NCI-H187 treated with DMSO at 0.1 percent for 48 hours (cell line): ENCODE measurements around the gene OSGEP.

Source experiments
- DNase-seq: peaks from one replicate; lab custom pipeline; 2025; lab: John Stamatoyannopoulos, UW

OSGEP gene

GRCh38 chr14:20454516-20455354, at the start of gene OSGEP, which contains the start of gene APEX1:
Gene OSGEP (minus strand): TSS chr14:20454812. CDS start chr14:20454683, 129 bp downstream.
Gene APEX1 (plus strand): TSS chr14:20455226. CDS start chr14:20455646, 420 bp downstream.
- DNase-seq: peak; percentile 96

DNA sequence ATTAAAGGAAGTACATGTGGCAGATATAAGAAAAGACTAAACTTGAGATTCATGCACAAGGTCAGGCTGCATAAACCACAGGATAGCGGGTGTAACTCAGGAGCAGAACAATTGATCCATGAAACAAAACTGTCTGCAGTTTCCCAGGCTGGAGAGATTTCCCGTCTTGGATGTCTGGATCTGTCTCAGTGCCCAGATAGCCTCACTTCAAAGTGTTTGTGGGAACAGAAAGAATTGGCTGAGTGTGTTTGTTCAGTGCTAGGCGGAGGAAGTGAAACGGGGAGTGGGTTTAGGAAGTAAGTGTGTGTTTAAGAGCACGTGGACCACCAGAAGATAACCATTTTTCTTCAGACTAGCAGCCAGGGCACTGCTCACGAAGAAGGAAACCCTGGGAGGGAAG, 49.3 kb upstream of the OSGEP start:
- no peak for DNase-seq

DNA sequence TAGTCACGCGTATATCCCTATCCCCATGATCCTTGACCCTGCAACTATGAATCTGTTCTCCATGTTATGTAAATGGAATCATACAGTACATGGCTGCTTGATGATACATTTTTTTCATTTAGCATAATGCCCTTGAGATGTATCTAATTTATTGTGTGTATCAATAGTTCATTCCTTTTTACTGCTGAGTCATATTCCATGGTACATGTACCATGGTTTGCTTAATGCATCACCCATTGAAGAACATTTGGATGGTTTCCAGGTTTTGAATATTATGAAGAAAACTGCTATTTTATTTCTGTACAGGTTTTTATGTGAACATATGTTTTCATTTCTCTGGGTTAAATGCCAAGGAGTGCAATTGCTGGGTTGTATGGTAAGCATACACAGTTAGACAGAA, 46.7 kb upstream of the OSGEP start:
- no peak for DNase-seq

GRCh38 chr14:20499881-20500280, 45.3 kb upstream of the OSGEP start:
- no peak for DNase-seq

DNA sequence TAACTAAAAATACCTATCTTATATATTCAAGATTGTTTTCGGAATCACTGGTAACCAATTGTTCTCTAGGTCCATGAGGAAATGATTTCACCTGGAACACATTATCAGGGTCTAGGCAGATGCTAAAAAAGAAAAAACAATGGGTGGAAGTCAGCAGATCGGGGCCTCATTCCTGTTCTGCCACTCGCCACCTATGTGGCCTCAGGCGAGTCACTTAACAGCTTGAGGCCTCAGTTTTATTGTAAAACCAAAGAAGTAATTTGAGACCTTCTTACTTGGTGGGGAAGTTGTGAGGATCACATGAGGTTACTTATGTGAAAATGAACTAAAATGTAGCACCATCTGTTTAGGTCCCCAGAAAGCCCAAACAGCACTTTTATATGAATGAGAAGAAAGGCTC, 44.5 kb upstream of the OSGEP start:
- no peak for DNase-seq

GRCh38 chr14:20498622-20499021, 44.0 kb upstream of the OSGEP start:
- DNase-seq: no peak

DNA sequence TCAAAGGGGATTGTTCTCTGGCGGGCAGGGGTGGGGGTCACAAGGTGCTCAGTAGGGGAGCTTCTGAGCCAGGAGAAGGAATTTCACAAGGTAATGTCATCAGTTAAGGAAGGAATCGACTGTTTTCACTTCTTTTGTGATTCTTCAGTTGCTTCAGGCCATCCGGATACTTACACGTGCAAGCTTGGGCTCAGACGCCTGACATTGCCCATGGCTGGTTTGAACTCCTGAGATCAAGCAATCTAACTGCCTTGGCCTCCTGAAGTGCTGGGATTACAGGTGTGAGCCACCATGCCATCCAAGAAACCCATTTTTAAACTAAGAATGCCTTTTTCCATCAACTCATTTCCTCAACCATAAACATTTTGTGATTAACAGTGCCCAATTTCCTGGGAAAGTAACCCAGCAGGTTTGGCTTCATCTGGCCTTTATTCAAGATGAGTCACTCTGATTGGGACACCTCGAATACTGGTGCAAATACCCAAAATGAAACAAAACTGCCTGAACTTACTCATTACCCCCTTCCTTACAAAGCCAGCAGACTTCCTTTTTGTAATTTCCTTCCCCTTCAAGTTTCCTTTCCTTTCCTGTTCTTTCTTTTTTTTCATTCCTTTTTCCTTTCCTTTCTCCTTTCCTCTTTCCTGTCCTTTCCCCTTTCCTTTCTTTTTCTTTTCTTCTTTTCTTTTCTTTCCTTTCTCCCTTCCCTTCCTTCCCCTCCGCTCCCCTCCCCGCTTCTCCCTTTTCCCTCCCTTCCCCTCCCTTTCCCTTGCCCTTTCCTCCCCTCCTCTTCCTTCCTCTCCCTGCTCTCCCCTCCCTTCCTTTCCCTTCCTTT, 40.5 kb upstream of the OSGEP start:
- DNase-seq: no peak

- no peak for DNase-seq
Observed at GRCh38 chr14:20493634-20494033, 39.0 kb upstream of the OSGEP start.

DNA sequence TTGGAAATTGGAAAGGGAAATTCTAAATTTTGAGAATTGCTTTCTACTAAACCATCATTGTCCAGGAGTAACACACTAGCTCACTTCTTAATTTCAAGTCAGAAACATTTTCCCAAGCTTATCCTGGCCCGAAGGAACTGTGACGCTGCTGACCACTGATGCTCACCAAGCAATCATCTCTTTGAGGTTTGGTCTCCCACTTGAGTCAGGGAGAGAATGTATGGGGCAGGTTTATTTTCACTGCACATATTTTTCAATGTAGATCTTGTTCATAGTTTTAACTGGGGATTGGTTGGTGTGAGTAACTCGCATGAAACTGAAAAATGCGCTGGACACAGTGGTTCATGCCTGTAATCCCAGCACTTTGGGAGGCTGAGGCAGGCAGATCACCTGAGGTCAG, 37.9 kb upstream of the OSGEP start:
- no peak for DNase-seq

- no peak for DNase-seq
Observed at GRCh38 chr14:20490563-20490962, 36.0 kb upstream of the OSGEP start.

- no peak for DNase-seq
Observed at GRCh38 chr14:20489093-20489994, 34.7 kb upstream of the OSGEP start.

- DNase-seq: no peak
Observed at GRCh38 chr14:20487396-20487725, 32.7 kb upstream of the OSGEP start.

DNA sequence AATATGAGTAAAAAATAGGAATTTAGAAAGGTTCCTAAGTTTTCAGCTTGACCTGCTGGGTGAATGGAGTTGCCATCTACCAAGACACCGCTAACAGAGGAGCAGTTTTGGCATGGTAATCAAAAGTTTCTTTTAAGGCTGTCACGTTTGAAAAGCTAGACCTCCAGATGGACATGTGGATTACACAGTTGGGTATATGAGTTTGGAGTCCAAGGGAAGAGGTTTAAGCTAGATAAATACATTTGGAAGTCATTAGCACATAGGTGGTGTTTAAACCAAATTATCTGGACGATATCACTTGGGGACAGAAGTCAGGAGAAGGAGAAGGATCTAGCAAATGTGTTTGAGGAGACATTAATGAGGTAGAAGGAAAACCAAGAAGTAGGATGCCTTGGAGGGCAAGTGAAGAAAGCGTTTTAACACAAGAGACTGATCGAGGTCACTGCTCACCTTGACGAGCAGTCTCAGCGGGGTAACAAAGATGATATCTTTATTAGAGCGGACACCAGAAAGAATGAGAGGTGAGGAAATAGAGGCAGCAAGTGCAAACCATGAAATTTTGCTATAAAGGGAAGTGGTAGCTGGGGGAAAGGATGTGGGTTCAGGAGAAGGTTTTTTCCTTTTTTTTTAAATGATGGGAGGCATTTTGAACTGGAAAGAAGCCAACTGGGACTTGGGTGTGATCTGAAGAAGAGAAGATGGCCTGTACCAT, 32.2 kb upstream of the OSGEP start:
- DNase-seq: no peak

DNA sequence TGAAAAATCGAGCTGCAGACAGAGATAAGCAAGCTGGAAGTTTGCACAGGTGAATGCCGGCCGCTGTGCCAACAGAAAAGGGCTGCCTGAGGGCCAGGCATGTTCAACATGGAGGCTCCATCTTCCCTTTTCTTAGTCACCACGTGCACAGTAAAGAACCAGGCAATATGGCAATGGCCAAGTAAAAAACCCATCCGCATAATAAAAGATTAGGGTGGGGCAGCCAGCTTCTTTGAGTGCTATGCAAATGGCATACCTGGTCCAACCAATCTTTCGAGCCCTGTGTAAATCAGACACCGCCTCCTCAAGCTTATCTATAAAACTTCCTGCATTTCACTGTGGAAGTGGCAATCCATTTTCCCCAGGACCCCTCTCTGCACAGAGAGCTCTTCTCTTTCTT, 31.3 kb upstream of the OSGEP start:
- no peak for DNase-seq

GRCh38 chr14:20482382-20482781, 27.8 kb upstream of the OSGEP start:
- DNase-seq: no peak

DNA sequence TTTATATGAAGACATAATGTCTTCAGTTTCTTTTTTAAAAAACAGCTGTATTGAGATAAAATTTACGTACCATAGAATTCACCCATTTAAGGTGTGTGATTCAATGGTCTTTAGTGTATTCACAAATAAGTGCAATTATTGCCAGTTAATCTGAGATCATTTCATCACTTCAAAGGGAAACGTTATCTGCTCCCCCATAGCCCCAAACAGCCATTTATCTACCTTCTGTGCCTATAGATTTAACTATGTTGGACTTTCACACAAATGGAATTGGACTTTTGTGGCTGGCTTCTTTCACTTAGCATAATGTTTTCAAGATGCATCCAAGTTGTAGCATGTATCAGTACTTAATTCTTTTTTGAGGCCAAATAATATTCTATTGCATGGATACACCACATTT, 24.3 kb upstream of the OSGEP start:
- no peak for DNase-seq

- no peak for DNase-seq
Observed at GRCh38 chr14:20477211-20477876, 22.7 kb upstream of the OSGEP start.

DNA sequence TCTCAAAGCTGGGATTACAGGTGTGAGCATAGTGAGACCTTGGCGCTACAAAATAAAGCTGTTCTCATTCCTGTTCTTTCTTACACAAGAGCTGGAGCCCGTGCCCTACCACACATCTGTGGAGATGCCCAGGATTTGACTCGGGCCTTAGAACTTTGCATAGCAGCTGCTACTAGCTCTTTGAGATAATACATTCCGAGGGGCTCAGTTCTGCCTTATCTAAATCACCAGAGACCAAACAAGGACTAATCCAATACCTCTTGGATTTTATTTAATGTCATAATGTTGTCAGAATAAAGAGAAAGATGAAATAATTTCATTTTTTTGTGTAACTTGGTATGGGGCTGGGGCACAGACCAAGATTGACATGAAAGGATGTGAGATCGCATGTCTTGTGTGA, 22.2 kb upstream of the OSGEP start:
- DNase-seq: no peak

DNA sequence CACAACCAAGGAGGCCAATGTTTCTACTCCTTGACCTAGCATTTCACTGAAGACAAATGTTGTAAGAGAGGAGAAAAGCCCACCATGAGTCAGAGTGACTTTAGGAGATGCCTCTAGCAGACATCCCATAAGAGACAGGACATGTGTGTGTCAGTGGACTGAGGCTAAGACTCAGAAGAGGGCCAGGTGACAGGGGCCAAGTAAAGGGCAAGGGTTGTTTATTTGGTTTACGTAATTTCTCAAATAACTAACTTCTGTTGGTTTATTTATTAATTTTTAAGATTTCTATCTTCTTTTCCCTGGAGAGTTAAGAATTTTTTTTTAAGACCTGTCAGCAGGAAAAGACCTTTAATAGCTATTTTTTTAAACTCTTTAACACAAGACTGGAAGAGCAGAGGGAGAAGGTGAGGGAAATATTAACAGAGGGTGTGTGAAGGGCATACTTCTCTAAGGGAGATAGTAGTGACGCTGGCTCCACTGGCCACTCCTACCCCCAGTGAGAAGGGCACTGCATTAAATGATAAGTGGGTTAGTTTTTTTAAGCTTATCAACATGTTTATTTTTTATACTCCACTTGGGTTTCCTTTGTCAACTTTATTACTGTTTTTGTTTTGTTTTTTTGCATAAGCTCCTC, 18.0 kb upstream of the OSGEP start:
- no peak for DNase-seq

DNA sequence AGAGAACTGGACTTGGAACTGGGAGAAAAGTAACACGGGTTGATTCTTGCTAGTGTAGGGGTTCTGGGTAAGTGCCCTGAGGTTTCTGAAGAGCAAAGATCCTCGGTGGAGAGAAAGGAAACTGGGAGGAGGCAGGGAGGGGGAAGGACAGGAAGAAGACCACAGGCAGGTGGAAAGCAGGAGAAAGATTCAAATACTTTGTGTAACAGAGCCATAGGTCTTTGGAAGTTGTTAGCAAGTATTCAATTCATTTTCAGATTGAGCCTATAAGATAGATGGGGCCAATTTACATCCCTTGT, 15.9 kb upstream of the OSGEP start:
- DNase-seq: no peak
